Measurements from ENCODE around the gene TBC1D22B.

TBC1D22B gene

GRCh38 chr6:37239950-37240713 is 17.4 kb upstream of the TBC1D22B start:
- peak; percentile 48 to 59 for DNase-seq (ENCODE audit: low read depth in 2 of 2)

- no peak for DNase-seq (ENCODE audit: low read depth in 2 of 2)
Observed at GRCh38 chr6:37241131-37241530, 16.4 kb upstream of the TBC1D22B start.

GRCh38 chr6:37241775-37242428 is 15.7 kb upstream of the TBC1D22B start:
- no peak for DNase-seq (ENCODE audit: low read depth in 2 of 2)

GRCh38 chr6:37242429-37243052 is 15.0 kb upstream of the TBC1D22B start:
- no peak for DNase-seq (ENCODE audit: low read depth in 2 of 2)

GRCh38 chr6:37243131-37243815 is 14.3 kb upstream of the TBC1D22B start:
- no peak for DNase-seq (ENCODE audit: low read depth in 2 of 2)

- no peak for DNase-seq (ENCODE audit: low read depth in 2 of 2)
Observed at GRCh38 chr6:37243816-37244370, 13.7 kb upstream of the TBC1D22B start.

GRCh38 chr6:37244430-37245310 is 12.9 kb upstream of the TBC1D22B start:
- no peak for DNase-seq (ENCODE audit: low read depth in 2 of 2)

- DNase-seq (ENCODE audit: low read depth in 2 of 2): no peak
Observed at GRCh38 chr6:37251211-37251780, 6.3 kb upstream of the TBC1D22B start.

- DNase-seq (ENCODE audit: low read depth in 2 of 2): no peak
Observed at GRCh38 chr6:37253486-37254007, 4.0 kb upstream of the TBC1D22B start.

- no peak for DNase-seq (ENCODE audit: low read depth in 2 of 2)
Observed at GRCh38 chr6:37254881-37255280, 2.7 kb upstream of the TBC1D22B start.

GRCh38 chr6:37256692-37257319 is 766 bp upstream of the TBC1D22B start:
- no peak for DNase-seq (ENCODE audit: low read depth in 2 of 2)

- no peak for DNase-seq (ENCODE audit: low read depth in 2 of 2)
Observed at GRCh38 chr6:37257320-37257633, 295 bp upstream of the TBC1D22B start.

GRCh38 chr6:37258405-37259105 is 983 bp downstream of the TBC1D22B start:
- no peak for DNase-seq (ENCODE audit: low read depth in 2 of 2)

- DNase-seq (ENCODE audit: low read depth in 2 of 2): no peak
Observed at GRCh38 chr6:37259191-37259590, 1.6 kb downstream of the TBC1D22B start.

- DNase-seq (ENCODE audit: low read depth in 2 of 2): no peak
Observed at GRCh38 chr6:37260040-37260439, 2.5 kb downstream of the TBC1D22B start.

- DNase-seq (ENCODE audit: low read depth in 2 of 2): no peak
Observed at GRCh38 chr6:37260444-37260843, 2.9 kb downstream of the TBC1D22B start.

- no peak for DNase-seq (ENCODE audit: low read depth in 2 of 2)
Observed at GRCh38 chr6:37261198-37261597, 3.6 kb downstream of the TBC1D22B start.

- no peak for DNase-seq (ENCODE audit: low read depth in 2 of 2)
Observed at GRCh38 chr6:37262446-37263026, 5.0 kb downstream of the TBC1D22B start.

- DNase-seq (ENCODE audit: low read depth in 2 of 2): no peak
Observed at GRCh38 chr6:37265001-37265400, 7.4 kb downstream of the TBC1D22B start.

Data from stimulated activated CD8-positive, alpha-beta memory T cell treated with anti-CD3 and anti-CD28 coated beads, Interleukin-15, amount 100 ng/mL, for 4 hours (primary cell).